Measurements from ENCODE around the gene PCNX2. TPM values are rescaled to one million over a fixed set of nuclear protein-coding genes. Genes with fewer than 3 reads are reported as not detected.
"Not testable (repeated sequence)": the region's sequence is repeated elsewhere in the genome, so short reads cannot be mapped to it uniquely, and the experiment has no call there.

The PCNX2 gene
- polyA plus RNA-seq, 1 donor, result 2.2 TPM

DNA sequence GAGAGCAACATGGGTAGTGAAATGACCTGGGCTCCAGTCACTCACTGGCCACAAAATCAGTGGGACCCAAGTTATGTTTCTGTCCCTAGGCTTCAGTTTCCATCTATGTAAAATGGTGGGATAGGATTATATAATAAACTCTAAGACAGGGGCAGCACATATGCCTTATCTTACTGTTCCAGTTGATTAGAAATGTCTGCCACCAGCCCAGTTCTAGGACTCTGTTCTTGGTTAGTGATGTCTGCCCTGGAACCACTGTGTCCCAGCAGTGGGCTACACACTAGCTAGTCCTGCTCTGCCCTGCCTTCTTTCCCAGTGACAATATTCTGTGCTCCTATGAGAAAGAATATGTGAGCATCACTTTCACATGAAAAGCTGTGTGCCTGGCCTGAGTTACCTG is 138.3 kb downstream of the PCNX2 start:
- no peak for DNase-seq

DNA sequence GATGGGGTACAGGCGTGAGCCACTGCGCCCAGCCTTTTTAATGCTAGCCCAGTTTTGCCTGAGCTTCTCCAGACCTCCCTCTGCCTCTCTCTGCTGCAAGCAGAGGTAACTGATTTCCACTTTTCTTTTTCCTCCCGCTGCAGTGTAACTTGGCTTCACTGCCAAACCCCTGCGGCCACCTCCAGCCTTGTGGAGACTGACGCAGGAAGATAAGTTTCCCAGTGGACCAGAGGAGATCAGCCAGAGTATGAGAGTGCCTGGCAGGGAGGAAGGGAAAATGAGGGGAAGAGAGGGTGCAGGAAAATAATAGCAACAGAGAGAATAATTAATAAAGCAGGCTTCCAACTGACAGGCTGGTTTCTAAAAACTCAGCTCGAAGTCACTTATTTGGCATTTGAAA is 143.7 kb downstream of the PCNX2 start:
- DNase-seq, result peak; percentile 74

- DNase-seq, result no peak
Observed at GRCh38 chr1:233144434-233144833, 151.1 kb downstream of the PCNX2 start.

GRCh38 chr1:233143241-233143640 is 152.3 kb downstream of the PCNX2 start:
- no peak for DNase-seq

GRCh38 chr1:233140974-233141373 is 154.6 kb downstream of the PCNX2 start:
- no peak for DNase-seq

DNA sequence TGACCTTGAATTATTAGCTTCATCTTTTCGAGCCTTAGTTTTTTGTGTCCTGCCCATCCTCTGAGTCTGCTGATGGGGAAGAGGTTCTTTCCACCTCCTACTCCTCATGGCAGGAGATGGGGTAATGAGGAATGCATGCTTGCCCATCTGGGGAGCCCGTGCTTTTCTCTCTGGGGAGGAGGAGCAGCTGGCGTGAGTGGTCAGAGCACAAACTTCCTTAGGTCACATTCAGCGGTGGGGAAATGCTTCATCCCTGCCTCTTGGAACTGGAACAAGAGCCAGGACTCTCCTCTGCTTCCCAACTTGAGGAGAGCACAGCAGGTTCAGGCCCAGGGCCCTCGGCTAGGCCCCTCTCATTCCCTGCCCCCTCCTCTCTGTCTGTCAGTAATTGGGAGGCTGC is 155.0 kb downstream of the PCNX2 start:
- no peak for DNase-seq

GRCh38 chr1:233138788-233139585 is 156.5 kb downstream of the PCNX2 start:
- no peak for DNase-seq

GRCh38 chr1:233135833-233136232 is 159.7 kb downstream of the PCNX2 start:
- no peak for DNase-seq

GRCh38 chr1:233132445-233132844 is 163.1 kb downstream of the PCNX2 start:
- no peak for DNase-seq

GRCh38 chr1:233129031-233129430 is 166.5 kb downstream of the PCNX2 start:
- not testable (repeated sequence) for DNase-seq

DNA sequence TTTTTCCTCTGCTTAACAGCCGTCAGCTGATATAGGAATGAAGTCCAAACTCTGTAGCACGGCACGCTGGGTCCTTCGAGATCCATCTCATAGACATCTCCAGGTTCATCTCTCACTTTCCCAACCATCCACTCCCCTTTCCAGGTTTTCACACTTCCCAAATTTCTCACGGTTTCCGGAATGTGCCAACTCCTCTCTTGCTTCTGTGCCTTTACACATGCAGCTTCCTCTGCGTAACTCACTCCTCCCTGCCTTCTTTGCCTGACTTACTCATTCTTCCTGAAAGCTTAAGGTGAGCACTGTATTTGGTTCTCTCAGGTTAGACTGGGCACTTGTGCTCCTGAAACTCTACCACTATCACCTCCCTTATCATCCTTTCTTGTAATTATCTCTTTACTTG is 168.4 kb downstream of the PCNX2 start:
- DNase-seq, result no peak

- DNase-seq, result no peak
Observed at GRCh38 chr1:233122779-233123178, 172.7 kb downstream of the PCNX2 start.

DNA sequence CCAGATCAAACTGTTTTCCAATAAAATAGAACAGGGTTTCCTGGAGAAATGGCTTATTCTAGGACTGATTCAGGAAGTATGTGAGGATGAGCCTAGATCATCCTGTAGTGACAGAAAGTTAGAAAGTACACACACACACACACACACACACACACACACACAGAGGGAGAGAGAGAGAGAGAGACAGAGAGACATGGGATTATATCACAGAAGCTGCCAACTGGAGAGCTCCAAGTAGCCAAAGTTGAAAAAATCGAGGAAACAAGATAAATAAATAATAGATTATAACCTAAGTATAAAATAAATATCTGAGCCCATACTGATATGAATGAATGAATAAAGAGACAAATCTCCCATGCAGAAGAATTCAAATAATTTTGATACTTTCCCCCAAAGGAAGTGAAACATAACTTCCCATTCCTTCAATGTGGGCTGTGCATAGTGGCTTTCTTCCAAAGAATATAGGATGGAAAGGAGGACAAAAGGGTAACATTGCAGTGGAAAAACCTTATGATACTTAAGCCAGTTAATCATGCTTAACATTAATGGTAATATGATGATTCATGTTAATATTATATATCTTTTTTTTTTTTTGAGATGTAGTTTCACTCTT is 173.5 kb downstream of the PCNX2 start:
- DNase-seq, result no peak

- DNase-seq, result no peak
Observed at GRCh38 chr1:233114860-233115259, 180.7 kb downstream of the PCNX2 start.

- DNase-seq, result no peak
Observed at GRCh38 chr1:233114159-233114558, 181.4 kb downstream of the PCNX2 start.

DNA sequence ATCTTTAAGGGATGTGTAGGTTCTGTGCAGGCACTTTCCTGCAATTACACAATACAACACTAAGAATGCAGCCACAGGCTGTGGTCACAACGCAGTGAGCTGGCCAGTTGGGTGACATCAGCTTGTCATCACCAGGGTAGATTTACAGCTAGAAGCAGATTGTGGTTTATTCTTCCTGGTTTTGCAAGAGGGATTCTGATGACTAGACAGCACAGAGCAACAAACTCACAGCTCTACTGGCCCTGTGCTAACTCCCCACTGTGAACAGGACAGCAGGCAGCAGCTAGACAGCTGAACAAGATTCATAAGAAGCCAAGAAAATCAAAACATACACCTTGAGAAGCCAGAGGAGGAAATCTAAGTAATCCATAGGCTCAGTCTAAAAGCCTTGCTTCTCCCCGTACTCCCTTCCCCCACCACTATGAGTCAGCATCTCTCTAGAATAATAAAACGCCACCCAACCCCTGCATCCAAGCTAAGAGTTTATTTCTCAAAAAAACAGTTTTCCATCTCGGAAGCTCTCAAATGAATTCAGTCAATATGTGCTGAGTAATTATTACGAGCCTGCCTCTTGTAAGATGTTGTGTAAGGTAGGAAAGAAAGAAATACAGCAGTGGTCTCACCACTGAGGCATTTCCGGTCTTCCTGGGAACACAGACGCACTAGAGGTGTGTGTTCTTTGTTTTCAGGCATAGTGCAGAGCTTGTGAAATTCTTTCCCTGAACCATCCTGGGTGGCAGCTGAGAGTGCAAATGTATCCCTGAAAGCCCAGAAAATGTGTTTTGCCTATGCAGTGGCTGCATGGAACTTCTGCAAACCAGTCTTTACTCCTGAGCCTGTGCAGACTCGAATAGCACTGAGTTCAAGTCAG is 182.3 kb downstream of the PCNX2 start:
- peak; percentile 89 for DNase-seq

- no peak for DNase-seq
Observed at GRCh38 chr1:233112186-233113008, 183.1 kb downstream of the PCNX2 start.

GRCh38 chr1:233111731-233112130 is 183.8 kb downstream of the PCNX2 start:
- no peak for DNase-seq

DNA sequence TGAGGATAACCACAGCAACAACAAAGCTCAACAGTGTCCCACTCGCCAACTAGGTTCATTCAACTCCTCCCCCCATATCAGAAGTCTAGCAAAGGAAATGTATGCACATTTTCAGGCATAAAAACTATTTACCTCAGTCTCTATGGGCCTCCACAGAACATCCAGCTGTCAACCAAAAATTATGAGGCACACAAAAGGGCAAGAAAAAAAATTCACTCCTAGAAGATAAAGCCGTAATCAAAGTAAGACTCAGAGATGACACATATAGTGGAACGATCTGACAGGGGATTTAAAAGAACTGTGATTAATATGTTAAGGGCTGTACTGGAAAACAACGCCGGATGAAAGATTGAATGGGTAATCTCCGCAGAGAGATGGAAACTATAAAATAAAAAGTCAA is 186.4 kb downstream of the PCNX2 start:
- no peak for DNase-seq

- DNase-seq, result not testable (repeated sequence)
Observed at GRCh38 chr1:233107716-233108130, 187.8 kb downstream of the PCNX2 start.

DNA sequence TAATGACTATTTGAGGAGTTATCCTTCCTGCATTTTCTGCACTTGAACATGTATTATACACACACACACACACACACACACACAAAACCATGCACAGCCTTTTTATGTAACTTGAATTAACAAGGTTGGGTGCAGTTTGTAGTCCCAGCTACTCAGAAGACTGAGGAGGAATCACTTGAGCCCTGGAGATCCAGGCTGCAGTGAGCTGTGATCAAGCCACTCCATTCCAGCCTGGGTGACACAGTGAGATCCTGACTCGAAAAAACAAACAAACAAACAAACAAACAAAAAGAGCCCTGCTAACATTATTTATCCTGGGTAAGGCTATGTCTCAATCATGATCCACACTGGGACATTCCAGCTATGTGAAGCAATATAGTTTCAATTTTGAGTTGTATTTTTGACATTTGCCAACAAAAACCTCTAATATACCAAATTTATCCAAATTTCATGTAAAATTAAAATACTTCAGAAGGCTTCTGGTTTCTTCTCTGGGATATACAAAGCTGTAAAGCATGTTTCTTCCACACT is 188.3 kb downstream of the PCNX2 start:
- DNase-seq, result no peak

DNA sequence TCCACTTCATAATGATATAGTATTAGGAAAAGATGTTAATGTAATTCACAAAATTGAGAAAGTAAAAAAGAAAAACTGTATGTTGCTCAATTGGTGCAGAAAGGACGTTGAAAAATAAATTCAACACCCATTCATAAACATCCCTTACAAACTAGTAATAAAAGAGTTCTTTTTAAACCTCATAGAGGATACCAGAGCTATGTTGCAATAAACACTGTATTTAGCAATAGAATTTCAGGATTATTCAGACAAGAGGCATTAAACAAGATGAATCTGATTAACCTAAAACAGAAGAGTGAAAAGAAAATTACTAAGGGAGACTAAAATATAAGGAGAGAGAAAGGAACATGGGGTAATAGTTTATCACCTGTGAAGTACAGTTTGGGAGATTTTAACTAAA is 190.3 kb downstream of the PCNX2 start:
- no peak for DNase-seq
